Measurements from ENCODE around the gene GBX1.

GBX1 gene

GRCh38 chr7:151167197-151167961 is at the start of gene GBX1:
Gene GBX1 (minus strand): TSS chr7:151167694. CDS start chr7:151167548, 146 bp downstream.
- in situ Hi-C loops (cut with MboI; ENCODE audit: low sequenced_read_pairs), result no loop called here

GRCh38 chr7:151215396-151215795 is 47.9 kb upstream of the GBX1 start:
- in situ Hi-C loops (cut with MboI; ENCODE audit: low sequenced_read_pairs), result no loop called here

DNA sequence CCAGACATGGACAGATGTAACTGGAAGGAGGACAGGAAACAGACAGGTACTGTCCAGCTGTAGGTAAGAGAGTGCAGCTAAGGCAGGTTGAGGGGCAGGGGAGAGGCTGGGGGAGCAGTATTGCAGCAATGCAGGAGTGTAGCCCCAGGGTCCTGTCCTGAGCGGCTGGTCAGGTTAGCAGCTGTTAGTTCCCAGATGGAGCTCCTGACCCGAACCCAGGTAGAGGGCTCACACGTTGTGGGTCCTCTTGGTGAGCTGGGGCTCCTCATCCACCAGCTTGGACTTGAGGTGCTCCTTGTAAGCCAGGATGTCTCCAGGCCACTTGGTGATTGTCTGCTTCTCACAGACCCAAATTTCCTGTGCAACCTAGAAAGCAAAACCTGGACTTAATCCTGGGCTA is 46.3 kb upstream of the GBX1 start:
- in situ Hi-C loops (cut with MboI; ENCODE audit: low sequenced_read_pairs), result no loop called here

DNA sequence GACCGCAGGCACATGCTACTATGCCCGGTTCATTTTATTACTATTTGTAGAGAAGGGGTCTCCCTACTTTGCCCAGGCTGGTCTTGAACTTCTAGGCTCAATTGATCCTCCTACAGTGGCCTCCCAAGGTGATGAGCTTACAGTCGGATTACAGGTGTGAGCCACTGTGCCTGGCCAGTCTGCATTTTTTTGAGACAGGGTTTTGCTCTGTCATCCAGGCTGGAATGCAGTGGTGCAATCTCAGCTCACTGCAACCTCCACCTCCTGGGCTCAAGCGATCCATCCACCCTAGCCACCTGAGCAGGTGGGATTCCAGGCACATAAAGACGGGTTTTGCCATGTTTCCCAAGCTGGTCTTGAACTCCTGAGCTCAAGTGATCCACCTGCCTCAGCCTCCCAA is 45.1 kb upstream of the GBX1 start:
- in situ Hi-C loops (cut with MboI; ENCODE audit: low sequenced_read_pairs), result no loop called here

GRCh38 chr7:151211155-151211772 is 43.8 kb upstream of the GBX1 start:
- in situ Hi-C loops (cut with MboI; ENCODE audit: low sequenced_read_pairs), result no loop called here

GRCh38 chr7:151210087-151210854 is 42.8 kb upstream of the GBX1 start, which contains the start of gene H2BK1:
Gene H2BK1 (minus strand): TSS chr7:151210488. CDS start chr7:151210318, 170 bp downstream.
- in situ Hi-C loops (cut with MboI; ENCODE audit: low sequenced_read_pairs), result no loop called here

GRCh38 chr7:151209588-151209987 is 42.1 kb upstream of the GBX1 start:
- in situ Hi-C loops (cut with MboI; ENCODE audit: low sequenced_read_pairs), result no loop called here

DNA sequence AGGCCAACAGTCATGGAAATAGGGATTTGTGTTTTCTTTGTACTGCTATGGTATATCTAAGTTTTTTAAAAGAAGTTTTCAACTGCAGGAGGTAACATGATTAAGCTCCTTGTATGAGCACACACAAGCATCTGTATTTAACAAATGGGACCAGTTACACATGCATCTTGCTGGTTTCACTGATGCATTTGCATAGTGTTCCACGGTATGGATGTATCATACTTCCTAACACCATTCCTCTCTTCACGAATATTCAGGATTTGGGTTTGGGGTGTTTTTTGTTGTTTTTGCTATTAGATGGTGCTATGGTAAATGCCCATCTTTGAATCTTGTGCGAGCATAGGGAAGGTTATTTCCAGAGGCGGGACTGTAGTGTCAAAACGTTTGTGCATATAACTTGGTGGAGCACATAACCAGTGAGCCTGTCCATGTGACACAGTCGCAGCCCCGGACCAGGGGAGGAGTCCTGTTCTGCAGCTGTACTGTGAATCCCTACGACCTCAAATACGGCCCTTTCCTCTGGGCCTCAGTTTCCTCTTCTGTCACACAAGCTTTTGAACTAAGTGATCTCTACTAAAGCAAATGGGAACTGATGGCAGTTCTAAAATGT is 40.9 kb upstream of the GBX1 start:
- in situ Hi-C loops (cut with MboI; ENCODE audit: low sequenced_read_pairs), result no loop called here

- in situ Hi-C loops (cut with MboI; ENCODE audit: low sequenced_read_pairs), result no loop called here
These were observed 40.3 kb upstream of the GBX1 start for GRCh38 chr7:151207804-151208203.

DNA sequence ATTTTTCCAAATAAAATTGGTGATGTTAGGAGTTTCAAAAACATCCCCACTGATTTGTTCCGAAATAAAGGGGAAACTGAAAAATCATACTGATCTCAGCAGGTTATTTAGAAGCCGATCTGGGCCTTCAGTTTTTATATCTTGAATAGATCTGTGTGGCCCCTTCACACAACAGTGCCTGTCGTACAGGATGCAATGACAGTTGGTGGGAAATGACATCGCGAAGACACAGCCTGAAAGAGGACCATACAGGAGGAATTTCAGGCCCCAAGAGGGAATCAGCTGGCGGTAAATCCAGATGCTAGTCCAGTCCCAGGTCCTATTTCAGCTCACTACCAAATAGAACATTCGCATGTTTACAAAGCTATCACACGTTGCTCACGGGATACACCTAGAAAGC is 39.8 kb upstream of the GBX1 start:
- in situ Hi-C loops (cut with MboI; ENCODE audit: low sequenced_read_pairs), result no loop called here

DNA sequence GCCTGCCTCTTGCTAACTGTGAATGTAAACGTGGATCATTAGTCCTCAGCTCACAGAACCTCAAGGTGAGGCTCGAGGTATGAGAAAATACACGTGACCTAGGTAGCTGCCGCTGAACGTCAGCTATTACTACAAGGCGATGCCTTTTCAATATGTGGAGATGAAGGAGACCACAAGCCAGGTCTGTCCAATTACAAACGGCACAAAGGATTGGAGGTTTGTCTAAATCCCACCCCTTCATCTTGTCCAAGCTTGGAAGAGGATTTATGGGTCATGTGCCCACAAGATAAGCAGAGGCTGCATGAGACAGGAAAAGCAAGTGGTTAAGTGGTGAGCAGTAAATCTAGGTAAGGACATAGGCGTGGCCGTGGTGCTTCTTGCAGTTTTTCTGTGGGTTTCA is 39.4 kb upstream of the GBX1 start:
- in situ Hi-C loops (cut with MboI; ENCODE audit: low sequenced_read_pairs), result no loop called here

DNA sequence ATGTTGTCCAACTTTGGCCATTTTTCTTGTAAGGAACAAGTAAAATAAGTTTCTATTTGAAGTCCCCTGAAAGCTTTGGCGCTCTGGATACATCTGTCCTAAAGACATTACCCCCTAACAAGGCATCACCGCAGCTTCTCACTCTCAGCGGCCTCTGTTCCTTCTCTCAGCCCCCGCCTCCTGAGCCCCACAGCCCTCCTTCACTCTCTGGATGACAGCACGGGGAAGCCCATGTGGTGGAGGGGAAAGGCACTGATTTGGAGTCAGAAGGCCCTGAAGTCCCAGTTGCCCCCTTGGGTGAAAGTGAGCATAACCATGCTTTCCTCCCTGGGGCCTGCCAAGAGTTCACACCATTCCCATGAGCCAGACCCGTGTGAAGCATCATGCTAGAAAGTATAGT is 38.2 kb upstream of the GBX1 start:
- in situ Hi-C loops (cut with MboI; ENCODE audit: low sequenced_read_pairs), result no loop called here

- in situ Hi-C loops (cut with MboI; ENCODE audit: low sequenced_read_pairs), result no loop called here
These were observed 37.0 kb upstream of the GBX1 start for GRCh38 chr7:151204383-151205032.

DNA sequence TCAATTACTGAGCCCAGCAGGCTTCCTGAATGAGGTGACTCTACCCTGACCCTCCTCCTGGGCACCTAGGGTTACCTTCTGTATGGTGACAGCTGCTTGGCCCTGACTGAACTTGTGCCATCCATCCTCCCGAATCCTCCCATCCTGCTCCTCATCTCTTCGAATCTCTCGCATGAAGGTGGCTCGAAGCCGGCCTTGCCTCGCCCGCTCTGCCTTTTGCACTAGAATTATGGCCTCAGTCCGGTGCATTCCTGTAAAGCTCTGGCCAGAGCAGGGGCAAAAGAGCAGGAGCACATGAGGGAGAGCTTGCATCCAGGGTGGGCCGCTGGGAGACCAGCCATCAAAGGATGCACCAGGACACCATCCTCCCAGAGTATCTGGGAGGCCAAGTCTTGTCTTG is 35.3 kb upstream of the GBX1 start:
- in situ Hi-C loops (cut with MboI; ENCODE audit: low sequenced_read_pairs), result no loop called here

- in situ Hi-C loops (cut with MboI; ENCODE audit: low sequenced_read_pairs), result no loop called here
These were observed 34.3 kb upstream of the GBX1 start for GRCh38 chr7:151201751-151202150.

DNA sequence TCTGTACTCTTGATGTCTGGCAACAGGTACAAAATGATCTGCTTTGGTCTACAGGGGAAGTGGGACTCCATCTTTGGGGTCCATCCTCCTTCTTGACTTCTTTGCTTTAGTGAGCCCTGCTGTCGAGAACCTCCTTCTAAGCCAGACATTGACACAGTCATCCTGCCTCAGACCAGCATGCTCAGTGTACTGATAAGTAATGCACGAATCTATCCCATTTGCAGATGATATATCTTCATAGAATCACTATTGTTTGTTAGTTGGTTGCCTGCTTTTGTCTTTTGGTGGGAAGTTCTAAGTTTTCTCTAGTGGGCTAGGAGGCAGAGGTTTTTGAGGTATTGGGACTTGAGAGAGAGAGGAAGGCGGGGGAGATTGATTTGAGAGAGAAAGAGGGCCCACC is 33.9 kb upstream of the GBX1 start:
- in situ Hi-C loops (cut with MboI; ENCODE audit: low sequenced_read_pairs), result no loop called here

- in situ Hi-C loops (cut with MboI; ENCODE audit: low sequenced_read_pairs), result no loop called here
These were observed 31.7 kb upstream of the GBX1 start for GRCh38 chr7:151198945-151199848.

DNA sequence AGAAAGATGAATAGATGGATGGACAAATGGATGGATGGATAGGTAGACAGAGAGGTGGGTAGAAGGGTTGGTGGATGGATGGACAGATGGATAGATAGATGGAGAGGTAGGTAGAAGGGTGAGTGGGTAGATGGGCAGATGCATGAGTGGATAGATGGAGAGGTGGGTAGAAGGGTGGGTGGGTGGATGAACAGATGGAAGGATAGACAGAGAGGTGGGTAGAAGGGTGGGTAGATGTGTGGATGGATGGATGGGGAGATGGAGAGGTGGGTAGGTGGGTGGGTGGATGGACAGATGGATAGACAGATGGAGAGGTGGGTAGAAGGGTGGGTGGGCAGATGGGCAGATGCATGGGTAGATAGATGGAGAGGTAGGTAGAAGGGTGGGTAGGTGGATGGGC is 30.4 kb upstream of the GBX1 start:
- in situ Hi-C loops (cut with MboI; ENCODE audit: low sequenced_read_pairs), result no loop called here

- in situ Hi-C loops (cut with MboI; ENCODE audit: low sequenced_read_pairs), result no loop called here
These were observed 28.3 kb upstream of the GBX1 start for GRCh38 chr7:151195616-151196450.
